WI38 (cell line): ENCODE data around the gene WDR13.
"Not testable (repeated sequence)": the region's sequence is repeated elsewhere in the genome, so short reads cannot be mapped to it uniquely, and the experiment has no call there.

Source experiments
- H3K4me3 ChIP-seq: 2 replicates; pipeline ENCODE4 v1.5.1; 2011; ENCODE audit warnings: low read depth, mild to moderate bottlenecking, control low read depth, low read length
- TF ChIP-seq, protein P1 (sequence below): IDR thresholded peaks from 2 replicates; pipeline ENCODE4 v1.5.1; 2012; ENCODE audit warnings: low read depth, mild to moderate bottlenecking, control low read depth, low read length

WDR13 gene

DNA sequence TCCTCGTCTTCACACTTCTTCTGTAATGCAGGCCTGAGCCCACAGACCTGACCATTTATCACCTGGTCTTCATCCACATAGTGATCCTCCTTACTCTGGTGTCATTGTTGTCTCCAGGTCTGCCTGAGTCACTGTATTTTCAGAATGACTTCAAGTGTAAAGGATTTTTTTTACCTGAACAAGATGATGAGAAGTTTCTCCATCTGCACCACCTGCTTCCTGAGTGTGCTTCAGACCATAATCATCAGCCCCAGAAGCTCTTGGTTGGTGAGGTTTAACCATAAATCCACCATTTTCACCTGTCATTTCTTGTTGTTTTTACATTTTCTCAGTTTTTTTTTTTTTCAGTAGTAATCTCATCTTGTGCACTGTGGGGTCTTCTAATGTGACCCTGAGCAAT lies 39.0 kb downstream of the WDR13 start:
- TF ChIP-seq, protein P1, sequence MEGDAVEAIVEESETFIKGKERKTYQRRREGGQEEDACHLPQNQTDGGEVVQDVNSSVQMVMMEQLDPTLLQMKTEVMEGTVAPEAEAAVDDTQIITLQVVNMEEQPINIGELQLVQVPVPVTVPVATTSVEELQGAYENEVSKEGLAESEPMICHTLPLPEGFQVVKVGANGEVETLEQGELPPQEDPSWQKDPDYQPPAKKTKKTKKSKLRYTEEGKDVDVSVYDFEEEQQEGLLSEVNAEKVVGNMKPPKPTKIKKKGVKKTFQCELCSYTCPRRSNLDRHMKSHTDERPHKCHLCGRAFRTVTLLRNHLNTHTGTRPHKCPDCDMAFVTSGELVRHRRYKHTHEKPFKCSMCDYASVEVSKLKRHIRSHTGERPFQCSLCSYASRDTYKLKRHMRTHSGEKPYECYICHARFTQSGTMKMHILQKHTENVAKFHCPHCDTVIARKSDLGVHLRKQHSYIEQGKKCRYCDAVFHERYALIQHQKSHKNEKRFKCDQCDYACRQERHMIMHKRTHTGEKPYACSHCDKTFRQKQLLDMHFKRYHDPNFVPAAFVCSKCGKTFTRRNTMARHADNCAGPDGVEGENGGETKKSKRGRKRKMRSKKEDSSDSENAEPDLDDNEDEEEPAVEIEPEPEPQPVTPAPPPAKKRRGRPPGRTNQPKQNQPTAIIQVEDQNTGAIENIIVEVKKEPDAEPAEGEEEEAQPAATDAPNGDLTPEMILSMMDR, result no peak
- H3K4me3 ChIP-seq, result no peak overlapping the region

DNA sequence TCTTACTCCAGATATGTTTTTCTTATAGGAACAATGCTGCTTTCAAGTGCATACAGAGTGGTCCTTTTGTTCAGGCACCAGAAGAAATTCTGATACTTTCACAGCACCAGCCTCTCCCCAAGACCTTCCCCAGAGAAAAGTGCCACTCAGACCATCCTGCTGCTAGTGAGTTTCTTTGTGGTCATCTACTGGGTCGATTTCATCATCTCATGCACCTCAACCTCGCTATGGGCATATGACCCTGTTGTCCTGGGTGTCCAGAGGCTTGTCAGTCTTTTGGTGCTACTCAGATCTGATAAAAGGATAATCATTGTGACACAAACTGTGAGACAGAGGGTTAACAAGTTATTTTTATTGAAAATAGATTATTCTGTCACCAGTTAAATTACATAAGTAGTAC lies 39.5 kb downstream of the WDR13 start:
- TF ChIP-seq, protein P1, result no peak
- no peak overlapping the region for H3K4me3 ChIP-seq

DNA sequence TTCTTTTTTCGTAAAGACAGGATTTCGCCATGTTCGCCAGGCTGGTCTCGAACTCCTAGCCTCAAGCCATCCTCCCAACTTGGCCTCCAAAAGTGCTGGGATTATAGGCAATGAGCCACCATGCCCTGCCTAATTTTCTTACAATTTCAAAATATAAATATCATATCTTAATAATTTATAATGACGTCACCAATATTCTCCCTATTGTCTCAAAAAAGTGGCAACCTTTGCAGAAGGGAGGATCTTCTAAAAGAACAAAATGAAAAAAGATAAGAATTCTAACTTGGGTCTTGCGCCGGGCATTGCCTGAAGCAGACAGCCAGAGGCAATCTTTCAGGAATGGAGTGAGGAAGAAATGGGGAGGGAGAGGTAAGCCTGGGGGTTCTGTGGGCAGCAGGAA lies 48.4 kb downstream of the WDR13 start:
- no peak overlapping the region for H3K4me3 ChIP-seq
- TF ChIP-seq, protein P1, result no peak

DNA sequence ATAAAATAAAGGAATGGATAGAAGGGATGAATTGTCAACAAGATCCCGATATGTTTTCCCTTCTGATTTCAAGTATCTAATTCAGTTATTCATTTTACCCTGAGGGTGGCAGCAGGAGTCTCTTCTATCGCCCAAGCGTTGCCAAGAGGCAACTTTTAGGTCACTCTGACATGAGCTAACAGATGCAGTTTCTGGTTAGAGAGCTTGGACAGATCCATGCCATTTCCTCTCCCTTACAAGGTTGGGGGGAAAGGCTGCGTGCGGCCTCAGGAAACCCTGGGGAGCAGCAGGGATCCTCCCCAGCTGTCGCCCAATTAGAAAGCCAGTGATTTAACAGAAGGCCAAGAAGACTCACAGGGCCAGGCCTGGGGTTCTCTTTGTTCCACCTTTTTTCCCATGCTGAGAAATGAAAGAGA lies 51.1 kb downstream of the WDR13 start:
- TF ChIP-seq, protein P1, result no peak
- H3K4me3 ChIP-seq, result no peak overlapping the region

DNA sequence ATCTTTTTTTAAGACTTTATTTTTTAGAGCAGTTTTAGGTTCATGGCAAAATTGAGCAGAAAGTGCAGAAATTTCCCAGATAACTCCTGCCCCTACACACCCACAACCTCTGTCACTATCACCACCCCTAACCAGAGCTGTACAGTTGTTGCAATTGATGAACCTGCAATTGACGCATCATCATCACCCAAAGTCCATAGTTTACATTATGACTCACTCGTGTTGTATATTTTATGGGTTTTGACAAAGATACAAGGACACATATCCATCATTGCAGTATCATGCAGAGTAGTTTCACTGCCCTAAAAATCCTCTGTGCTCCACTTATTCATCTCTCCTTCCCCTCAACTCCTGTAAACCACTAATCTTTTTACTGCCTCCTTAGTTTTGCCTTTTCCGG lies 51.8 kb downstream of the WDR13 start:
- H3K4me3 ChIP-seq, result no peak overlapping the region
- TF ChIP-seq, protein P1, result no peak

DNA sequence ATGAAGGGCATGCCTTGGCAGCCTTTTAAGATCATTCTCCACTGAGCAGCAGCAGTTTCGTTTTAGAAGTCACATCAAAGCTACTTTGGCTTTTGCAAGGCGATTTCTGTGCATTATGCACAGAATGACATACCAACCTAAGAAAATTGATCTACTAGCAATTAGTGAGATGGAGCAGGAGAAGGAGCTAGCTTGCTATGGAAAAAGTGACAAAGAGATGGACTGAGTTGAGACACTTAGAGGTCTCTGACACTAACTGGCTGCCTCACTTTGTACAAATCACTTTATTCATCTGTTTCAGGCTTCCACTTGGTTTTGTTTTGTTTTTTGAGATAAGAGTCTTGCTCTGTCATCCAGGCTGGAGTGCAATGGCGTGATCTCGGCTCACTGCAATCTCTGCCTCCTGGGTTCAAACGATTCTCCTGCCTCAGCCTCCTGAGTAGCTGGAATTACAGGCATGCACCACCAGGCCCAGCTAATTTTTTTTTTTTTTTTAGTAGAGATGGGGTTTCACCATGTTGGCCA lies 54.8 kb downstream of the WDR13 start:
- not testable (repeated sequence) for H3K4me3 ChIP-seq

DNA sequence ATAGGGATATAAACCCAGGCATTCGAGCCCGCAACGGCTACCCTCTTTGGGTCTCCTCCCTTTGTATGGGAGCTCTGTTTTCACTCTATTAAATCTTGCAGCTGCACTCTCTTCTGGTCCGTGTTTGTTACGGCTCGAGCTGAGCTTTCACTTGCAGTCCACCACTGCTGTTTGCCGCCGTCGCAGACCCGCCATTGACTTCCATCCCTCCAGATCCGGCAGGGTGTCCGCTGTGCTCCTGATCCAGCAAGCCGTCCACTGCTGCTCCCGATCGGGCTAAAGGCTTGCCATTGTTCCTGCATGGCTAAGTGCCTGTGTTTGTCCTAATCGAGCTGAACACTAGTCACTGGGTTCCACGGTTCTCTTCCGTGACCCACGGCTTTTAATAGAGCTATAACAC lies 57.5 kb downstream of the WDR13 start:
- not testable (repeated sequence) for H3K4me3 ChIP-seq
